C1 segment of cervical spinal cord (tissue), 14 donors: ENCODE results near the gene AHNAK.
"Not testable (repeated sequence)": the region's sequence is repeated elsewhere in the genome, so short reads cannot be mapped to it uniquely, and the experiment has no call there.

Experiments
- DNase-seq, 14 donors: peaks; one replicate each; lab custom pipeline; 2025; lab: John Stamatoyannopoulos, UW

The AHNAK gene

GRCh38 chr11:62573592-62574362 lies 27.2 kb upstream of the AHNAK start, which contains the start of gene EEF1G:
TSS of gene EEF1G (minus strand) at chr11:62573891. CDS start at chr11:62573842, 49 bp downstream.
- DNase-seq, result peak; percentile 88 to 99 (median 98)

GRCh38 chr11:62573006-62573591 lies 26.5 kb upstream of the AHNAK start:
- DNase-seq, result peak in 5 of 14 donors; percentile 30 to 81 (median 58)

DNA sequence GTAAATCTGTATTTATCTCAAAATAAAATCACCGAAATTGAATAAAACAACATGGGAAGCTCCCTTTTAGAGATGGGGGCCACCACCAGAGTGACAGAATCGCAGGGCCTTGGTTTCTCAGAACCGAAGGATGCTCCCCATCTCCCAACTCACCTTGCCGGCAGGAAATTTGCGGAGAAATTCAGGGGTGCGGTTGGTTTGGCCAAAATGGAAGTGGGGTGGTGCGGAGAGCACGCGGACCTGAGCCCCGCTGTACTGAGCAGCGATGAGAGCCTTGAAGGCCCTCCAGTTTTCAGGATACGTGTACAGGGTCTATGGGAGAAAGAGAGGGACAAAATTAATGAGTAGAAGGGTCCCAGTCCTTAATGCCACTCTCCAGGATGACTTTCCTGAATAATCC lies 25.8 kb upstream of the AHNAK start:
- no peak for DNase-seq

GRCh38 chr11:62571493-62571892 lies 24.9 kb upstream of the AHNAK start:
- DNase-seq, result not testable (repeated sequence)

DNA sequence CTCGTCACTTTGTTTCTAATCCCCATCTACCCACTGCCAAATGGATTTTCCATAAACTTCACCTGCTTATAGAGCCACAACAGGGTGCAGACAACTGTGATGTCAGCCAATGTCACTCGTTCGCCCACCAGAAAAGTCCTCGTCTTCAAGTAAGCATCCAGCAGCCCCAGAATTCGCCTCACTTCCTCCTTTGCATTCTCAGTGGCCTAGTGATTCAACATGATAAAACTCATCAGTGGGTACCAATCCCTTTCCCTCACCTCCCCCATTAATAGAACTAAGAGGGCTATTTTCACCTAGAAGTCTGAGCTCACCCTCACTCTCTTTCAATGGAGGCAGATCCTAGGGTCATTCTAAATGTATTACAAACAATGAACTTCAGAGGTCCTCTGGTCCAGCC lies 24.3 kb upstream of the AHNAK start:
- not testable (repeated sequence) for DNase-seq

DNA sequence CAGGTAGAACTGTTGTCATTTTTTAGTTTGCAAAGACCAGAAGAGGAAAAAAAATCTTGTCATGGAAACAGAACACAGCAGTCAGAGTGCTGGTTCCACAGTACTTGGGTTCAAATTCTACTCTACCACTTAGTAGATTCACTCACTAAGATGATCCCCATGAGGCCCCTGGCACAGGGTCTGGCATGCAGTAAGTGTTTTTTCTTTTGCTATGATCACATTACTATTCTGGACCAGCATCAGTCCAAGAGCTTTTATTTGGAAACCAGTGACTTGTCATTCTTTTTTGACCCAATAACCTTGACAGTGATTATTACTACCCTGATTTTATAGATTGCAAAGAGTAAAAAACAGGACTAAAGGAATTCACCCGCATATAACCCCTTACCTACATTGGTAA lies 23.0 kb upstream of the AHNAK start:
- DNase-seq, result no peak

DNA sequence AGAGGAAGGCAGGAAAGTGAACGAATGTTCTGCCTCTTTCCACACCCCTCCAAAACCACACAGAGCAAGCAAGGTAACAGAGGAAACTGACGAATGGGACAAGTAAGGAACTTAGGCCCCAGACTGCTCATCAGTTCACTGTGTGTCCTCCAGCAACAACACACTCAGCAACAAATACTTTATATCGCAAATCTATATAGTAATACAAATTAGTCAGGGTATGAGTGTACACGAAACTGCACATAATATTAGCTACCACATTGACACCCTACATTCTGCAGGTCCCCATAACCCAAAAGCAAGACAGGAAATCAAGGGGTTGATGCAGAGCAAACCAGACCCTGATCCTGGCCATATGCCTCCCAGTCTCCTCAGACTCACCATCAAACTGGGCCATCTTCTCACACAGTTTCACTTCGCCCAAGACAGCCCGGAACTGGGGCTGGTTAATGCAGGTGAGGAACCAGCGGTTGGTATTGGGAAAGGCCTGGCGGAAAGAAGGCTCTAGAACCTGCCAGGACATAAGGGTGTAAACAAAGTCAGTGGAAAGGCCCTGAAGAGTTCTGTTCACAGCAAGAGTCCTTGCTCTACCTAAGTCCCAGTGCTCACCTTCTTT lies 20.5 kb upstream of the AHNAK start:
- DNase-seq, result no peak

GRCh38 chr11:62566247-62566646 lies 19.6 kb upstream of the AHNAK start:
- DNase-seq, result no peak

DNA sequence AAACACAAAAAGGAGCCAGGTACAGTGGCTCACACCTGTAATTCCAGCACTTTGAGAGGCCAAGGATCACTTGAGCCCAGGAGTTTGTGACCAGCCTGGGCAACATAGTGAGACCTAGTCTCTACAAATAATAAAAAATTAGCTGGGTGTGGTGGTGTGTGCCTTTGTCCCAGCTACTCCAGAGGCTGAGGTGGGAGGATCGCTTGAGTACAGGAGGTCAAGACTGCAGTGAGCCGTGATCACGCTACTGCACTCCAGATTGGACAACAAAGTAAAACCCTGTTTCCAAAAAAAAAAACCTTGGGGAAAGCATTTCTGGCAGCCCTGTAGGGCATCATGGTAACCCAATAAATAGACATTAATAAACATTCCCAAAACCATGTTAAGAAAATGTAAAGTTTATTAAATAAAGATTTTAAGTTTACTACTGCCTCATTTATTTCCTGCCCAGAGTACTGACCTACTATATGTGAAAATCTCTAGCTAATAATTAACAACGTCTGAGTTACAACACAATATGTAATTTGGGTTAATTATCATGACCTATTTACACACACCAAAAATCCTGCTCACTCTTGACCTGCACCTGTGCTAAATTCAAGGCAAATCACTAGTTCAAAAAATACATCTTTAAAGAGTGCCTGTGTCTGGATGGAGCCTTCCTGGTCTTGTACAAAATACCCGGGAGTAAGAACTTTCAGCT lies 18.6 kb upstream of the AHNAK start:
- no peak for DNase-seq

DNA sequence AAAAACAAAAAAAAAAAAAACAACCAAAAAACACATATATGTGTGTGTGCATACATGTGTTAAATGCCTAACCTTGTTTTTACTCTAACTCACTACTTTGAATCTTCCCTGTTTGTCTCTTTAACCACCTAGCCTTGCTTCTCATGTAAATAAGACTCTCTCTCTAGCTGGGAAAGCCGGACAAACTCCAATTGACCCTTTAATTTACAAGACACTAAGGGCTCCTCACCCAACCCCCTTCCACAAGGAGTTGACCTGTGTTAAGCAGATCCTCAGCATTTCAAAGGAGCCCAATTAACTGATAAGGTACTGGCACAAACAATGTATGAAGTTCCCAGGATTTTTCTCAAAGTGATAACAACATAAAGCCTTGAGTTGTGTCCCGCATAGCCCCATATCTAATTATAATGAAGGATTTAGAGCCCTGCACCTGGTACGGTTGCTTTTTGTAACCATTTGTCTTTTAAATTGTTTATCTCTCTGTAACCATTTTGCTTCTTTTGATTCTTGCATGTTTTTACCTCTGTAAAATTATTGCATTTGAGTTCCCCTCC lies 15.1 kb upstream of the AHNAK start:
- not testable (repeated sequence) for DNase-seq

DNA sequence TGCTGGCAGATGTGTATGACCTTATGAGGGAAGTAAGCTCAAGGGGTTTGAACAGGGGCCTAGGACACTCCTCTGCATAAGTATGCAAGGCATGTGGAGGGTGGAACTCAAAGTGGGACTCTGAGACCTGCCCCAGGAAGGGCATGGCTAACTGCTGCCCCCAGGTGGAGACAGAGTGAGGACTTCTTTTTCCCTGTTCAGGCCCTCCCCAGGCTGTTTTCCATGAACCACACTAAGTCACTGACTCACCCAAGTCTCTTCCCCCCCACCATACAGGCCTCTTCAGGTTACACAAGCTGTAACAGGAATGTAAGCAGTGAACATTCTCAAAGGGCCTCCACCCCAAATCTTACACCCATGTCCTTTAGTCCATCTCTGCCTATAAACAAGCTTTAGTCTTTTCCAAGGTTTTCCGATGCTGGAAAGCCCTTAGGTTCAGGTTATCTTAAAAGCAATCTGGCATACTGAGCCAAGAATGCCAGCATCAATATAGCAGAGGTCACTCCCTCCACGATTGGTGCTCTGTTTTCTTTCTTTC lies 14.0 kb upstream of the AHNAK start:
- DNase-seq, result peak in 4 of 14 donors; percentile 12 to 38 (median 20)

GRCh38 chr11:62559626-62560025 lies 13.0 kb upstream of the AHNAK start:
- DNase-seq, result not testable (repeated sequence)

DNA sequence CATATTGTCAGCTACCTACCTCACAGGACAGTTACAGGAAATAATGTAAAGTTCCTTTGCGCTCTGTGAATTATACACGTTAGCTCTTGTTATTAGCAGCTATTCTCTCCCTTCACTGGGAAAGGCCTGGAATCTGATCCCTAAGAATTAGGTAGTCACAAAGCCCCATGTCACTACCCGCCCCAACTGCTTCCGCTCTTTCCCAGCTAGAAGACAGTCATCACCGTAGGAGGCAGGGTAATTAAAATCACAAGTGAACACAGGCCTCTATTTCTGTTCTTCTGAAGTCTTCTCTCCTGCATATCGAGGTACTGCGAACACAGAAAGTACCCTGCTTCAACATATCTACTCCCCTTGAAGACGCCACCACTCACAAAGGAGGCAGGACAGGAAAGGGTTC lies 12.6 kb upstream of the AHNAK start:
- DNase-seq, result no peak

GRCh38 chr11:62558669-62559068 lies 12.1 kb upstream of the AHNAK start:
- DNase-seq, result no peak

DNA sequence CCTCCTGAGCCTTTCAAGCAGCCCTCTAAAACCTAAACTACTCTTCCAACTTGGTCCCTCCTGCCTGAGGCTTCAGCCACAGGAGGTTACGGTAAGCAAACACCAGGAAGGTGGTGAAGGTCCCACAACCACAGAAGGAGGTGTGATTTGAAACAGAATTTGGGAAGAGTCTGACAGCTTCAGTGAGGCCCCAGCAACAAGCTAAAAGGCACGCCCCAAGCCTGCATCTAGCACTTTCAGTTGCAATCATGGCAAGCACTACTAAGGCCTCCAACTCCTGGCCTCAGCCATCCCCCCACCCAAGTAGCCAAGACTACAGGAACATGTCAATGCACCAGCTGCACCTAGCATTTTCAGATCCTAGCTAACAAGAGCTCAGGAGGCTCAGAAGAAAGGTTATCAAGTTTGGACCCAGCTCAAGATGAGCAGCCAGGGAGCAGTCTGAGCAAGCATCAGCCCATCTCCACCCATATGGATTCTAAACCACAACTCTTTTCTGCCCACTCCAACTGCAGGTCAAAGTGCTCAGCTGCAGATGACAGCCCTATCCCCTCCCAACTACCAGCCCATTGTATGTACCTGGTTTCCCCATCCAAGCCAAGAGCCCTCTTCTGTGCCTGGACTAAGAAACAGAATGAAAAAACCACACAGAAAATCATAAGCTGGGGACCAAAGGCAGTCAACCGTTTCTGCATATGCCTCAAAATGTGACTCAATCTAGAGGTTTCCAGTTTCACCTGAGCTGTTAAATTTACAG lies 10.4 kb upstream of the AHNAK start:
- DNase-seq, result no peak

DNA sequence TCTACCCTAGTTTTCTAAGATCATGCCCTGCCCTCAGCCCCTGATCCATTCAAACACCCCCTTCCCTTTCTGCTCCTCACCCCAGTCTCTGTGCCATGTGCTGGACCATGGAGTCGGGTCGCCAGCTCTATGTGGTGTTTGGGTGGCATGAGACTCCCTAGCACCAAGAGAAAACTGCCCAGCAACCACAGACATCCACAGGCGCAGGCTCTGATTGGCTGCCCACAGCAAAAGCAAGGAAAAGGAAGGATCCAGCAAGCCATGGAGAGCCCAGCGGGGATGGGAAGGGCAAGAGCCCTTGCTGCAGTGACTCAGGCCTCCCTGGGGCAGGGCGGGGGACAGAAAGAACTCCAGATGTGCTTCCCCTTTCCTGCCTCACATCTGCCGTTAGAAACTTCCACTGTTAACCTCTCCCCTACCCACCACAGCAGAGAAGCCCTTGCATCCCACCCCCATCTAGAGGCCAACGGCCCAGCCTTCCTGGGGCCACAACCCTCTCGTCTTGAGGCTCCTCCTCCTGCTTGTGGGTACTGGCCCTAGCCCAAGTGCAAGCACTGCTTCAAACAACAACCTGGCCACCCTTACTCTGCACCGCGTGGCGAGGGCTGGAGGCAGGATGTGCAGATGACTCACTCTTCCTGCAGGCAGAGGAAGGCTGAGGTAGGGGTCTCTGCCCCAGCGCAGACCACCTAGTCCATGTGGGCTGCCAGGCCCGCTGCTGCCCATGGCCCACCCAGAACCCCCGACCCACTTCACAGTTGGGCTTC lies 9.7 kb upstream of the AHNAK start:
- DNase-seq, result peak in 12 of 14 donors; percentile 10 to 70 (median 42)

DNA sequence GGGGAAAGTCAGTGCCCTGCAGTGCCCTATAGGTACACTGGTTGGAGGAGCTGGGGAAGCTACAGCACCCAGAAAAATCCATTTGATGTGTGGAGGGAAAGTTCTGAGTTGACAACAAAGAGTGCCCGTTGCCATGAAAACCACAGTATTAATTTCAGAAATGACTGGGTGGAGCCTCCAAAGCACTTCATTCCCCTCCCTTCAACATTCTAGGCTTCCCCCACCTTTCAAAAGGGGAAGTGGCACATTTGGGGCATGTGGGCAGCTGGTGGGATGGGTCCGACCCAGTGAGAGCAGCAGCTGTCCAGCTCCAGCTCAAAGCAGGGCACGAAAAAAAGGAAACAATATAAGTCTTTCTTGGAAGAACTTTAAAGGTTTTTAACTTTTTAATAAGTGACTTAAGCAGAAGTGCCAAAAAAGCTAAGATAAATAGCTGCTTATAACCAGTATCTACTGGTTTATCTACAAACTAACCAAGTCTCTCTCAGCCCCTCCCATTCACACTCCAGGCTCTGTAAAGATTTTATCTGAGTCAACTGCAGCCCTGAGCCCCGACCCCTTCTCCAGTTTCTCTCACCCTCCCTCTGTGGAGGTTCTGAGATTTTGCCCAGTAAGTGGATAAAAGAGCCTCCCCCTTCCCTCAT lies 9.0 kb upstream of the AHNAK start:
- DNase-seq, result peak in 3 of 14 donors; percentile 7 to 21 (median 13)

DNA sequence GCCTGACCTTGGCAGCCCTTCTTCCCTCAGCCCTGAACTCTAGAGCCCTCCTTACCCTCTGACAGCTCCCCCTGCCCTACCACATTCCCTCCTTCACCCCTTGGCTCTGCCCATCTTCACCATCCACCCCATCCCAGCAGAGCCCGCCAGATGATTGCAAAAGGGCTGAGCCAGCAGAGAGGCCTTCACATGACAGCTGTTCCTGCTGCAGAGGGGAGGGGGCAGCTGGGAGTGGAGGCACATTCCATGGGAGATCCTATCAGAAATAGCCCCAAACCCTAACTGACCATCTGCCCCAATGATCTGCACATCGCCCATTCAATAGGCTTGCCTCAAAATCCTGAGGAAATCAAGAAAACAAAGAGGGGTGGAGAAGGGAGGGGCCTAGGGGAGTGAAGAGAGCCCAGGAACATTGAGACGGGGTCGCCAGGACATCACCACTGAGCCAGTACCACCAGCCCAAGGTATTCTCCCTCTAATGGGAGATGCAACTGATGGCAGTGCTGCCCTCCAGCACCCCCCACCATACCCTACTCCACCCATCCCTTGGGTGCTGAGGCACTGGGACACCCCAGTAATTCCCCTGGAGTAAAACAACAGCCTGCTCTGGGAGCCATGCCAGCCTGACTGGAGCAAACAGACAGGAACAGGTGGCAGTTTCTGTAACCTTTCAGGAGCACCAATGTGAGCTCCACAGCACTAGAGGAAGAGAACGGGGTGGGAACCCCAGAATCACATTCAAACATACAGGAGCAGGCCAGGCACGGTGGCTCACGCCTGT lies 8.0 kb upstream of the AHNAK start:
- no peak for DNase-seq
